Measurements from ENCODE around the gene C1QA.

Gene C1QA

GRCh38 chr1:22636353-22636752, at the start of gene C1QA:
Gene C1QA, plus strand, starts transcription at chr1:22636628. Its CDS starts 989 bp downstream, at chr1:22637617.
- no peak within 1 kb of the TSS for H3K4me3 ChIP-seq (ENCODE audit: low read depth, low read length)
- no peak for TF ChIP-seq CTCF (IDR thresholded peaks at IDR 0.05; ENCODE audit: control insufficient read depth, extremely low read depth, insufficient read depth)
- DNase-seq (ENCODE audit: low read depth), result no peak

- H3K4me3 ChIP-seq (ENCODE audit: low read depth, low read length), result no peak overlapping the region
- TF ChIP-seq CTCF (IDR thresholded peaks at IDR 0.05; ENCODE audit: control insufficient read depth, extremely low read depth, insufficient read depth), result no peak
- DNase-seq (ENCODE audit: low read depth), result no peak
These were observed 49.2 kb upstream of the C1QA start for GRCh38 chr1:22587247-22587646.

- H3K4me3 ChIP-seq (ENCODE audit: low read depth, low read length), result no peak overlapping the region
- DNase-seq (ENCODE audit: low read depth), result no peak
- TF ChIP-seq CTCF (IDR thresholded peaks at IDR 0.05; ENCODE audit: control insufficient read depth, extremely low read depth, insufficient read depth), result no peak
These were observed 47.5 kb upstream of the C1QA start for GRCh38 chr1:22588899-22589422.

- no peak for TF ChIP-seq CTCF (IDR thresholded peaks at IDR 0.05; ENCODE audit: control insufficient read depth, extremely low read depth, insufficient read depth)
- no peak for DNase-seq (ENCODE audit: low read depth)
- H3K4me3 ChIP-seq (ENCODE audit: low read depth, low read length), result no peak overlapping the region
These were observed 44.9 kb upstream of the C1QA start for GRCh38 chr1:22591576-22591975.

GRCh38 chr1:22592051-22592450, 44.4 kb upstream of the C1QA start:
- no peak for TF ChIP-seq CTCF (IDR thresholded peaks at IDR 0.05; ENCODE audit: control insufficient read depth, extremely low read depth, insufficient read depth)
- no peak for DNase-seq (ENCODE audit: low read depth)
- no peak overlapping the region for H3K4me3 ChIP-seq (ENCODE audit: low read depth, low read length)

GRCh38 chr1:22592919-22593790, 43.3 kb upstream of the C1QA start:
- TF ChIP-seq CTCF (IDR thresholded peaks at IDR 0.05; ENCODE audit: control insufficient read depth, extremely low read depth, insufficient read depth), result no peak
- DNase-seq (ENCODE audit: low read depth), result no peak
- no peak overlapping the region for H3K4me3 ChIP-seq (ENCODE audit: low read depth, low read length)

All from LNCaP clone FGC (cell line).